ENCODE results near the gene FRMD1. TPM values are rescaled to one million over a fixed set of nuclear protein-coding genes. Genes with fewer than 3 reads are reported as not detected.

FRMD1 gene
- total and polyA plus RNA-seq, 10 of the 15 experiments (the other 5 are each of a cell fraction or from before 2014, with no cell fraction given), result not detected

DNA sequence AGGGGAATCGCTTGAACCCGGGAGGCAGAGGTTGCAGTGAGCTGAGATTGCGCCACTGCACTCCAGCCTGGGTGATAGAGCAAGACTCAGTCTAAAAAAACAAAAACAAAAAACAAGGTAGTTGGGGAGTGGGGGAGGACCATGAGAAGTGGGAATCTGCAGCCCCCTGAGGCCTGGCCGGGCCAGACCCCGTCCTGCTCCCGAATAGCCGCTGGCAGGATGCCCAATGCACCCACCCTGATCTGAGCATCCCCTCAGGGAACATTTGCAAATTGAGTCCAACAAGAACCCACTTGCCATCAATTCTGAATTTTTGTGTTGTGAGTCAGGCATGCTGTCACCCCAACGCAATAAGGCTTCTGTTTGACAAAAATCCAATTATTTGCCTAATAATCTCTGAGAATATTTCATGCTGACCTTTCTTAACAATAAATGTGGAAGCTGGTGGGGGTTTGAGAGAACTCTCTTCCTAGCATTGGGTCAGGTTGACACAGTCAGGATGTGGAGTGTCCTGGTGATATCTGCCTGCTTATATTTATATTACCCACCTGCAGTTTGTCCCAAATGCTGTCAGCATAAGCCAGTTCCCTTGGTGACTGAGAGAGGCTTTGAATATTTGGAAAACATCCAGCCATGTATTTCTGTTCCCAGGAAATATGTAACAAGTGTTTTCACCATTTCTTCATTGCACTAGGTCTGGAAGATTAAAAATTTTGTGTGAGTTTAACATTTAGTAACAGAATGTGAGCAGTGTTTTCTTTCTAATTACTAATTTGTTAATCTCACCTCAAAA lies 28.4 kb upstream of the FRMD1 start:
- BruUV-seq (replicated peaks), result no TSS peak
- Histone ChIP-seq H3K4me1 (ENCODE audit: control insufficient read depth, insufficient read depth, low read length) (no peaks in the 10 kb centered on the region), H3K79me2 (ENCODE audit: control insufficient read depth, insufficient read depth, low read length) (no peaks in the 10 kb centered on the region), H3K4me3 (no peak overlapping the region), H2AFZ (ENCODE audit: control insufficient read depth, low read depth, low read length) (no peak overlapping the region), H3K9ac (ENCODE audit: control insufficient read depth, insufficient read depth, low read length) (no peak overlapping the region), H3K4me2 (ENCODE audit: control insufficient read depth, insufficient read depth) (no peak overlapping the region), H3K27me3 (replicated peaks in 1 of 2; ENCODE audit: control insufficient read depth in 2 of 2, insufficient read depth in 2 of 2, low read length in 1 of 2) (no peaks in the 10 kb centered on the region; a peak in 1 of 4 replicates), H4K20me1 (ENCODE audit: control insufficient read depth, insufficient read depth) (no peaks in the 10 kb centered on the region; the same call in 1 of the 2 replicates), H3K9me3 (replicated peaks; ENCODE audit: control insufficient read depth, insufficient read depth, low read length) (no peaks in the 10 kb centered on the region), H3K27ac (ENCODE audit: control insufficient read depth, insufficient read depth) (no peak overlapping the region), H3K36me3 (ENCODE audit: control insufficient read depth in 2 of 2, insufficient read depth in 2 of 2, low read length in 1 of 2) (no peaks in the 10 kb centered on the region)
- FAIRE-seq (no peak), DNase-seq (ENCODE audit: low read depth, low spot score) (no peak), ATAC-seq (no peak)
- in situ Hi-C loops (cut with MboI), result no loop called here
- CTCF ChIA-PET, result no interaction called here
- SMC1A ChIA-PET (ENCODE audit: uncharacterized antibody, unreplicated experiment), result no interaction called here
- POLR2A ChIA-PET, result no interaction called here
- RAD21 ChIA-PET (ENCODE audit: unreplicated experiment), result no interaction called here
- WGBS (ENCODE audit: insufficient coverage, insufficient replicate concordance, low lambda C conversion rate, missing lambda C conversion rate), result 26% methylated on average over 8 of the region's 8 CpGs
- intact Hi-C loops (cut with micrococcal nuclease; ENCODE audit: unreplicated experiment), result no loop called here
- TF ChIP-seq PML (IDR thresholded peaks at IDR 0.05; ENCODE audit: low read length) (no peak), ZZZ3 (IDR thresholded peaks at IDR 0.05; ENCODE audit: control insufficient read depth, insufficient read length, low read depth) (no peak), WRNIP1 (IDR thresholded peaks at IDR 0.05; ENCODE audit: borderline replicate concordance, low read depth, low read length) (no peak), SUZ12 (IDR thresholded peaks at IDR 0.05; ENCODE audit: unreplicated experiment) (no peak), TBL1XR1 (IDR thresholded peaks at IDR 0.05; ENCODE audit: low read depth, low read length) (no peak), NRF1 (conservative IDR thresholded peaks at IDR 0.05; ENCODE audit: low read depth, low read length) (no peak), SMAD1 (IDR thresholded peaks at IDR 0.05; ENCODE audit: low read depth, partially characterized antibody) (no peak), RCOR1 (conservative IDR thresholded peaks at IDR 0.05; ENCODE audit: low read depth, low read length) (no peak), NFXL1 (IDR thresholded peaks at IDR 0.05; ENCODE audit: borderline replicate concordance) (no peak)
- TF ChIP-seq, protein P1, sequence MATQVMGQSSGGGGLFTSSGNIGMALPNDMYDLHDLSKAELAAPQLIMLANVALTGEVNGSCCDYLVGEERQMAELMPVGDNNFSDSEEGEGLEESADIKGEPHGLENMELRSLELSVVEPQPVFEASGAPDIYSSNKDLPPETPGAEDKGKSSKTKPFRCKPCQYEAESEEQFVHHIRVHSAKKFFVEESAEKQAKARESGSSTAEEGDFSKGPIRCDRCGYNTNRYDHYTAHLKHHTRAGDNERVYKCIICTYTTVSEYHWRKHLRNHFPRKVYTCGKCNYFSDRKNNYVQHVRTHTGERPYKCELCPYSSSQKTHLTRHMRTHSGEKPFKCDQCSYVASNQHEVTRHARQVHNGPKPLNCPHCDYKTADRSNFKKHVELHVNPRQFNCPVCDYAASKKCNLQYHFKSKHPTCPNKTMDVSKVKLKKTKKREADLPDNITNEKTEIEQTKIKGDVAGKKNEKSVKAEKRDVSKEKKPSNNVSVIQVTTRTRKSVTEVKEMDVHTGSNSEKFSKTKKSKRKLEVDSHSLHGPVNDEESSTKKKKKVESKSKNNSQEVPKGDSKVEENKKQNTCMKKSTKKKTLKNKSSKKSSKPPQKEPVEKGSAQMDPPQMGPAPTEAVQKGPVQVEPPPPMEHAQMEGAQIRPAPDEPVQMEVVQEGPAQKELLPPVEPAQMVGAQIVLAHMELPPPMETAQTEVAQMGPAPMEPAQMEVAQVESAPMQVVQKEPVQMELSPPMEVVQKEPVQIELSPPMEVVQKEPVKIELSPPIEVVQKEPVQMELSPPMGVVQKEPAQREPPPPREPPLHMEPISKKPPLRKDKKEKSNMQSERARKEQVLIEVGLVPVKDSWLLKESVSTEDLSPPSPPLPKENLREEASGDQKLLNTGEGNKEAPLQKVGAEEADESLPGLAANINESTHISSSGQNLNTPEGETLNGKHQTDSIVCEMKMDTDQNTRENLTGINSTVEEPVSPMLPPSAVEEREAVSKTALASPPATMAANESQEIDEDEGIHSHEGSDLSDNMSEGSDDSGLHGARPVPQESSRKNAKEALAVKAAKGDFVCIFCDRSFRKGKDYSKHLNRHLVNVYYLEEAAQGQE (IDR thresholded peaks at IDR 0.05; ENCODE audit: low read depth, low read length), result no peak
- TF ChIP-seq, protein P2, sequence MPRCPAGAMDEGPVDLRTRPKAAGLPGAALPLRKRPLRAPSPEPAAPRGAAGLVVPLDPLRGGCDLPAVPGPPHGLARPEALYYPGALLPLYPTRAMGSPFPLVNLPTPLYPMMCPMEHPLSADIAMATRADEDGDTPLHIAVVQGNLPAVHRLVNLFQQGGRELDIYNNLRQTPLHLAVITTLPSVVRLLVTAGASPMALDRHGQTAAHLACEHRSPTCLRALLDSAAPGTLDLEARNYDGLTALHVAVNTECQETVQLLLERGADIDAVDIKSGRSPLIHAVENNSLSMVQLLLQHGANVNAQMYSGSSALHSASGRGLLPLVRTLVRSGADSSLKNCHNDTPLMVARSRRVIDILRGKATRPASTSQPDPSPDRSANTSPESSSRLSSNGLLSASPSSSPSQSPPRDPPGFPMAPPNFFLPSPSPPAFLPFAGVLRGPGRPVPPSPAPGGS (IDR thresholded peaks at IDR 0.05; ENCODE audit: borderline replicate concordance, insufficient read depth, low read depth, low read length, poor library complexity, severe bottlenecking), result no peak
- TF ChIP-seq, protein P3, sequence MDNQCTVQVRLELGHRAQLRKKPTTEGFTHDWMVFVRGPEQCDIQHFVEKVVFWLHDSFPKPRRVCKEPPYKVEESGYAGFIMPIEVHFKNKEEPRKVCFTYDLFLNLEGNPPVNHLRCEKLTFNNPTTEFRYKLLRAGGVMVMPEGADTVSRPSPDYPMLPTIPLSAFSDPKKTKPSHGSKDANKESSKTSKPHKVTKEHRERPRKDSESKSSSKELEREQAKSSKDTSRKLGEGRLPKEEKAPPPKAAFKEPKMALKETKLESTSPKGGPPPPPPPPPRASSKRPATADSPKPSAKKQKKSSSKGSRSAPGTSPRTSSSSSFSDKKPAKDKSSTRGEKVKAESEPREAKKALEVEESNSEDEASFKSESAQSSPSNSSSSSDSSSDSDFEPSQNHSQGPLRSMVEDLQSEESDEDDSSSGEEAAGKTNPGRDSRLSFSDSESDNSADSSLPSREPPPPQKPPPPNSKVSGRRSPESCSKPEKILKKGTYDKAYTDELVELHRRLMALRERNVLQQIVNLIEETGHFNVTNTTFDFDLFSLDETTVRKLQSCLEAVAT (IDR thresholded peaks at IDR 0.05), result no peak
- TF ChIP-seq, protein P4, sequence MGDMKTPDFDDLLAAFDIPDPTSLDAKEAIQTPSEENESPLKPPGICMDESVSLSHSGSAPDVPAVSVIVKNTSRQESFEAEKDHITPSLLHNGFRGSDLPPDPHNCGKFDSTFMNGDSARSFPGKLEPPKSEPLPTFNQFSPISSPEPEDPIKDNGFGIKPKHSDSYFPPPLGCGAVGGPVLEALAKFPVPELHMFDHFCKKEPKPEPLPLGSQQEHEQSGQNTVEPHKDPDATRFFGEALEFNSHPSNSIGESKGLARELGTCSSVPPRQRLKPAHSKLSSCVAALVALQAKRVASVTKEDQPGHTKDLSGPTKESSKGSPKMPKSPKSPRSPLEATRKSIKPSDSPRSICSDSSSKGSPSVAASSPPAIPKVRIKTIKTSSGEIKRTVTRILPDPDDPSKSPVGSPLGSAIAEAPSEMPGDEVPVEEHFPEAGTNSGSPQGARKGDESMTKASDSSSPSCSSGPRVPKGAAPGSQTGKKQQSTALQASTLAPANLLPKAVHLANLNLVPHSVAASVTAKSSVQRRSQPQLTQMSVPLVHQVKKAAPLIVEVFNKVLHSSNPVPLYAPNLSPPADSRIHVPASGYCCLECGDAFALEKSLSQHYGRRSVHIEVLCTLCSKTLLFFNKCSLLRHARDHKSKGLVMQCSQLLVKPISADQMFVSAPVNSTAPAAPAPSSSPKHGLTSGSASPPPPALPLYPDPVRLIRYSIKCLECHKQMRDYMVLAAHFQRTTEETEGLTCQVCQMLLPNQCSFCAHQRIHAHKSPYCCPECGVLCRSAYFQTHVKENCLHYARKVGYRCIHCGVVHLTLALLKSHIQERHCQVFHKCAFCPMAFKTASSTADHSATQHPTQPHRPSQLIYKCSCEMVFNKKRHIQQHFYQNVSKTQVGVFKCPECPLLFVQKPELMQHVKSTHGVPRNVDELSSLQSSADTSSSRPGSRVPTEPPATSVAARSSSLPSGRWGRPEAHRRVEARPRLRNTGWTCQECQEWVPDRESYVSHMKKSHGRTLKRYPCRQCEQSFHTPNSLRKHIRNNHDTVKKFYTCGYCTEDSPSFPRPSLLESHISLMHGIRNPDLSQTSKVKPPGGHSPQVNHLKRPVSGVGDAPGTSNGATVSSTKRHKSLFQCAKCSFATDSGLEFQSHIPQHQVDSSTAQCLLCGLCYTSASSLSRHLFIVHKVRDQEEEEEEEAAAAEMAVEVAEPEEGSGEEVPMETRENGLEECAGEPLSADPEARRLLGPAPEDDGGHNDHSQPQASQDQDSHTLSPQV (IDR thresholded peaks at IDR 0.05), result no peak
